HepG2 (cell line): ENCODE results near the gene PDE1C. TPM values are rescaled to one million over a fixed set of nuclear protein-coding genes. Genes with fewer than 3 reads are reported as not detected.

ENCODE experiments used
- ATF1 ChIP-seq: IDR thresholded peaks from 2 replicates; pipeline ENCODE4 v1.6.1; 2016; ENCODE audit warnings: mild to moderate bottlenecking, control low read depth
- DNMT1 ChIP-seq: sonication (generic); formaldehyde crosslinking; IDR thresholded peaks from 2 replicates; pipeline ENCODE4 v1.5.1; 2020; ENCODE audit warnings: mild to moderate bottlenecking, missing genetic modification reagents
- FLYWCH1 ChIP-seq: sonication (generic); formaldehyde crosslinking; IDR thresholded peaks from 2 replicates; pipeline ENCODE4 v1.8.1; 2023; ENCODE audit warnings: mild to moderate bottlenecking, missing genetic modification reagents
- FOSL2 ChIP-seq: sonication (generic); formaldehyde crosslinking; IDR thresholded peaks from 2 replicates; pipeline ENCODE4 v1.4.0; 2020; ENCODE audit warnings: missing genetic modification reagents
- FOXA3 ChIP-seq: IDR thresholded peaks from 2 replicates; pipeline ENCODE4 v1.6.1; 2016; ENCODE audit warnings: missing genetic modification reagents, missing compliant biosample characterization
- HDAC6 ChIP-seq: fragments of 200-600 bp; sonication (generic); IDR thresholded peaks from 2 replicates; pipeline ENCODE4 v1.7.0; 2017; ENCODE audit warnings: mild to moderate bottlenecking, antibody characterized with exemption, low read length, low read depth
- HMG20A ChIP-seq: IDR thresholded peaks from 2 replicates; pipeline ENCODE4 v1.6.1; 2016; ENCODE audit warnings: borderline replicate concordance
- HNF4G ChIP-seq, 2 experiments: sonication (generic) in 1 of 2; formaldehyde crosslinking in 1 of 2; IDR thresholded peaks; 2 replicates each; pipeline versions ENCODE4 v1.4.0 to v1.6.1; 2011 to 2020; ENCODE audit warnings: borderline replicate concordance in 2 of 2, low read depth in 2 of 2, mild to moderate bottlenecking in 2 of 2, low read length in 1 of 2, missing genetic modification reagents in 1 of 2, moderate library complexity in 1 of 2
- RAD21 ChIP-seq: fragments of 450-650 bp; formaldehyde crosslinking; IDR thresholded peaks from 2 replicates; pipeline ENCODE4 v1.5.0; 2020; ENCODE audit warnings: mild to moderate bottlenecking
- ZIK1 ChIP-seq: sonication (generic); formaldehyde crosslinking; IDR thresholded peaks from 2 replicates; pipeline ENCODE4 v1.5.0; 2020; ENCODE audit warnings: mild to moderate bottlenecking, low read depth, missing genetic modification reagents, borderline replicate concordance
- ZNF644 ChIP-seq: IDR thresholded peaks from 2 replicates; pipeline ENCODE4 v1.6.1; 2016; ENCODE audit warnings: low read depth
- ZNF672 ChIP-seq: sonication (generic); formaldehyde crosslinking; IDR thresholded peaks from 2 replicates; pipeline ENCODE4 v1.8.1; 2022; ENCODE audit warnings: missing genetic modification reagents
- polyA plus RNA-seq, 8 experiments: library from polyadenylated mRNA; depleted of rRNA in 3 of 8; stranded (reverse) in 7 of 8; unstranded in 1 of 8; fragments of >200 nt; fragmentation: Illumina TruSeq in 4 of 8; extraction: Trizol in 4 of 8; gene quantifications; 2 replicates each; pipeline versions ENCODE4 v1.2.1 to v1.2.3, GENCODE V29; 2011 to 2016; ENCODE audit warnings: low read depth in 4 of 8, missing spikeins in 1 of 8, mixed read lengths in 1 of 8; ENCODE audit not compliant: insufficient read depth in 1 of 8
- total RNA-seq, 5 experiments: library from RNA; depleted of rRNA; stranded (reverse); fragments of >200 nt; fragmentation: Illumina TruSeq; extraction: Trizol; gene quantifications; 2 replicates each; pipeline ENCODE4 v1.2.3, GENCODE V29; 2016; ENCODE audit warnings: low read depth in 1 of 5
- TF ChIP-seq, protein P1 (sequence below): IDR thresholded peaks from 2 replicates; pipeline ENCODE4 v1.4.0; 2020; ENCODE audit warnings: mild to moderate bottlenecking, missing genetic modification reagents
- TF ChIP-seq, protein P2 (sequence below): sonication (generic); formaldehyde crosslinking; IDR thresholded peaks from 2 replicates; pipeline ENCODE4 v1.9.0; 2021; ENCODE audit warnings: missing genetic modification reagents, borderline replicate concordance

PDE1C gene
- total and polyA plus RNA-seq, 2 of the 13 experiments (the other 11 are each of a cell fraction or from before 2014, with no cell fraction given) = not detected

DNA sequence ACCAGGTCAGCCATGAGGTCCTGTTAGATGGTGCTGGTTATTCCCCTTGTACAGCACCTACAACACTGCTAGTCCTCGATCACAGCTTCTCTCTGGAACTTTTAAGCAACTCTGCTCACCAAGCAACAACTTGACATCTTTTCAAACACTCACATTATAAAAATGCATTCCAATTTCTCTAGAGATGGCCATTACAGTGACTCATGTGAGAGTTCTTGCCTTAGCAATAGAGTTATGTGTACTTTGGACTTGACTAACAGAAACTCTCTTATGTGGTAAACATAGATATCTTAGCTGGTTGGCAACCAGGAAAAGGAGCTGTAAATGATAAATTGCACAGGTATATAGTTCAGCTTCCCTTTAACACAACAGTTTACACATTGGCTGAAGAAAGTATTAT is 122.2 kb downstream of the PDE1C start (continued):
- TF ChIP-seq, protein P1, sequence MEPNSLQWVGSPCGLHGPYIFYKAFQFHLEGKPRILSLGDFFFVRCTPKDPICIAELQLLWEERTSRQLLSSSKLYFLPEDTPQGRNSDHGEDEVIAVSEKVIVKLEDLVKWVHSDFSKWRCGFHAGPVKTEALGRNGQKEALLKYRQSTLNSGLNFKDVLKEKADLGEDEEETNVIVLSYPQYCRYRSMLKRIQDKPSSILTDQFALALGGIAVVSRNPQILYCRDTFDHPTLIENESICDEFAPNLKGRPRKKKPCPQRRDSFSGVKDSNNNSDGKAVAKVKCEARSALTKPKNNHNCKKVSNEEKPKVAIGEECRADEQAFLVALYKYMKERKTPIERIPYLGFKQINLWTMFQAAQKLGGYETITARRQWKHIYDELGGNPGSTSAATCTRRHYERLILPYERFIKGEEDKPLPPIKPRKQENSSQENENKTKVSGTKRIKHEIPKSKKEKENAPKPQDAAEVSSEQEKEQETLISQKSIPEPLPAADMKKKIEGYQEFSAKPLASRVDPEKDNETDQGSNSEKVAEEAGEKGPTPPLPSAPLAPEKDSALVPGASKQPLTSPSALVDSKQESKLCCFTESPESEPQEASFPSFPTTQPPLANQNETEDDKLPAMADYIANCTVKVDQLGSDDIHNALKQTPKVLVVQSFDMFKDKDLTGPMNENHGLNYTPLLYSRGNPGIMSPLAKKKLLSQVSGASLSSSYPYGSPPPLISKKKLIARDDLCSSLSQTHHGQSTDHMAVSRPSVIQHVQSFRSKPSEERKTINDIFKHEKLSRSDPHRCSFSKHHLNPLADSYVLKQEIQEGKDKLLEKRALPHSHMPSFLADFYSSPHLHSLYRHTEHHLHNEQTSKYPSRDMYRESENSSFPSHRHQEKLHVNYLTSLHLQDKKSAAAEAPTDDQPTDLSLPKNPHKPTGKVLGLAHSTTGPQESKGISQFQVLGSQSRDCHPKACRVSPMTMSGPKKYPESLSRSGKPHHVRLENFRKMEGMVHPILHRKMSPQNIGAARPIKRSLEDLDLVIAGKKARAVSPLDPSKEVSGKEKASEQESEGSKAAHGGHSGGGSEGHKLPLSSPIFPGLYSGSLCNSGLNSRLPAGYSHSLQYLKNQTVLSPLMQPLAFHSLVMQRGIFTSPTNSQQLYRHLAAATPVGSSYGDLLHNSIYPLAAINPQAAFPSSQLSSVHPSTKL (CRISPR knock-in tag) = peak; percentile 70
- TF ChIP-seq RAD21 (CRISPR knock-in tag) (no peak), FOXA3 (CRISPR knock-in tag) (peak; percentile 62), DNMT1 (CRISPR knock-in tag) (no peak), FLYWCH1 (no peak), HNF4G (IDR thresholded peaks at IDR 0.05; ENCODE audit: borderline replicate concordance, low read depth, low read length) (peak; percentile 31; the same call in 1 of the 2 replicates), HNF4G (CRISPR knock-in tag; IDR thresholded peaks at IDR 0.05; ENCODE audit: borderline replicate concordance, low read depth) (no peak), ZNF644 (peak; percentile 79), ATF1 (CRISPR knock-in tag) (no peak), ZNF672 (no peak), HMG20A (CRISPR knock-in tag) (peak; percentile 63; the same call in 1 of the 2 replicates), ZIK1 (CRISPR knock-in tag) (no peak), HDAC6 (no peak), FOSL2 (peak; percentile 67)
- TF ChIP-seq, protein P2, sequence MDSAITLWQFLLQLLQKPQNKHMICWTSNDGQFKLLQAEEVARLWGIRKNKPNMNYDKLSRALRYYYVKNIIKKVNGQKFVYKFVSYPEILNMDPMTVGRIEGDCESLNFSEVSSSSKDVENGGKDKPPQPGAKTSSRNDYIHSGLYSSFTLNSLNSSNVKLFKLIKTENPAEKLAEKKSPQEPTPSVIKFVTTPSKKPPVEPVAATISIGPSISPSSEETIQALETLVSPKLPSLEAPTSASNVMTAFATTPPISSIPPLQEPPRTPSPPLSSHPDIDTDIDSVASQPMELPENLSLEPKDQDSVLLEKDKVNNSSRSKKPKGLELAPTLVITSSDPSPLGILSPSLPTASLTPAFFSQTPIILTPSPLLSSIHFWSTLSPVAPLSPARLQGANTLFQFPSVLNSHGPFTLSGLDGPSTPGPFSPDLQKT (CRISPR knock-in tag) = no peak
- TF ChIP-seq, all 625 proteins: peak for 14
